Karpas-422 (cell line): Measurements from ENCODE around the gene SAG. TPM values are rescaled to one million over a fixed set of nuclear protein-coding genes. Genes with fewer than 3 reads are reported as not detected.
A peak's percentile ranks its signal among the peaks of the same experiment; 100 is the strongest.

ENCODE experiments used
- DNase-seq: peaks from one replicate; pipeline ENCODE4 v3.0.0-alpha.2; 2015
- H2AFZ ChIP-seq: fragments of 200-600 bp; sonication (generic); 2 replicates; pipeline ENCODE4 v1.6.1; 2014; ENCODE audit warnings: antibody characterized with exemption, low read length, mixed read lengths
- H3K27ac ChIP-seq: fragments of 200-600 bp; sonication (generic); 2 replicates; pipeline ENCODE4 v1.5.1; 2014; ENCODE audit warnings: mild to moderate bottlenecking, low read length, moderate library complexity
- H3K27me3 ChIP-seq: fragments of 200-600 bp; sonication (generic); 2 replicates; pipeline ENCODE4 v1.6.1; 2014; ENCODE audit warnings: low read length, mixed read lengths
- H3K36me3 ChIP-seq: fragments of 200-600 bp; sonication (generic); 2 replicates; pipeline ENCODE4 v1.6.1; 2014; ENCODE audit warnings: low read length, mixed read lengths; ENCODE audit not compliant: insufficient read depth
- H3K4me1 ChIP-seq: fragments of 200-600 bp; sonication (generic); 2 replicates; pipeline ENCODE4 v1.6.1; 2014; ENCODE audit warnings: mild to moderate bottlenecking, low read length, mixed read lengths
- H3K4me2 ChIP-seq: fragments of 200-600 bp; sonication (generic); 2 replicates; pipeline ENCODE4 v1.6.1; 2014; ENCODE audit warnings: low read length, low read depth, mild to moderate bottlenecking; ENCODE audit not compliant: poor library complexity, severe bottlenecking
- H3K4me3 ChIP-seq: fragments of 200-600 bp; sonication (generic); 2 replicates; pipeline ENCODE4 v1.5.1; 2014; ENCODE audit warnings: mild to moderate bottlenecking, antibody characterized with exemption, low read length, mixed read lengths
- H3K79me2 ChIP-seq: fragments of 200-600 bp; sonication (generic); 2 replicates; pipeline ENCODE4 v1.6.1; 2014; ENCODE audit warnings: mild to moderate bottlenecking, low read length, mixed read lengths
- H3K9ac ChIP-seq: fragments of 200-600 bp; sonication (generic); 2 replicates; pipeline ENCODE4 v1.6.0; 2014; ENCODE audit warnings: low read length
- H3K9me2 ChIP-seq: fragments of 200-600 bp; sonication (generic), shearing (Covaris generic); replicated peaks from 2 replicates; pipeline ENCODE4 v1.6.0; 2014; ENCODE audit warnings: mild to moderate bottlenecking, low read length, moderate library complexity; ENCODE audit not compliant: insufficient read depth
- H3K9me3 ChIP-seq: fragments of 300-700, 200-600 bp; sonication (generic); 2 replicates; pipeline ENCODE4 v1.6.1; 2014; ENCODE audit warnings: low read length, mixed read lengths
- H4K20me1 ChIP-seq: fragments of 200-600 bp; sonication (generic); 2 replicates; pipeline ENCODE4 v1.6.1; 2014; ENCODE audit warnings: mild to moderate bottlenecking, antibody characterized with exemption, low read length, low read depth; ENCODE audit not compliant: insufficient read depth
- small RNA-seq: library from RNA; depleted of rRNA; stranded (forward); fragments of <200 nt; gene quantifications from one replicate; pipeline ENCODE3, GENCODE V24; 2014
- total RNA-seq: library from RNA; depleted of rRNA; stranded (reverse); fragments of >200 nt; shearing (Covaris generic); gene quantifications from 2 replicates; pipeline ENCODE4 v1.2.3, GENCODE V29; 2014; ENCODE audit warnings: low replicate concordance; rRNA removed

SAG gene
- total RNA-seq, 1 experiment from 2014 or later: not detected

DNA sequence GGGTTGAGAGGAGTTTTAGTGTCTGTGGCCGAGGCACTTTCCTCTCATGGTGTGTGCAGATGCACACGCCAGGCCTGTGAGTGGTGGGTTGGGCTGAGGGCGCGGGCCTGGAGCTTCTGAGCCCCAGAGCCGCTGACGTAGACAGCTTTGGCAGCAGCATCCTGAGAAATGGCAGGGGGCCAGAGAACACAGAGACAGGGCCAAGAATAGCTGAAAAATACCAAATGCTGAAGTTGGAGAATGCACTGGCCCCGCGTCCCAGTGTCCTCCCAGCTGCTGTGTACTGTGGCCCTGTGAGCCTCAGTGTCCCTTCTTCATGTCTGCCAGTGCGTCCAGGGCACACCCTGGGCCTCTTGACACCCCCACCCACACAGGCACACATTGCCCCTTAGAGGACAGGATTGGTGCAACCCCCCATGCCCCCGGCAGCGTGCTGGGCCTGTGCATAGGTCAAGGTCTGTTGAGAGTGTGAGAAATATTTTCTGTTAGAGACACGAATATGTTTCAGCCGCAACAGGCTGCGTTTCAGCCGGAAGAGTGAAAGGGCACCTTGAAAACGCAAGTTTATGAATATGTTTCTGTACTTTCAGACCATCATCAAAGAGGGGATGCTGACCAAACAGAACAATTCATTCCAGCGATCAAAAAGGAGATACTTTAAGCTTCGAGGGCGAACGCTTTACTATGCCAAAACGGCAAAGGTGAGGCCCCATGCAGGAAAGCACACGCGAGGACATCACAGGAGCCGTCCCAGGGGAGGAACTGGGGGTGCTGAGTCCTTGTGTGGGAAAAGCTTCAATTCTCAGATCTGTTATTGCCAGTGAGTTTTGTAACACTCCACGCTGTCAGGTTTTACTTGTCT, 80.3 kb downstream of the SAG start:
- Histone ChIP-seq H3K9me2 (no peaks in the 10 kb centered on the region), H2AFZ (no peak overlapping the region), H3K9me3 (no peaks in the 10 kb centered on the region), H3K4me2 (no peak overlapping the region), H3K27me3 (no peaks in the 10 kb centered on the region), H3K36me3 (no peaks in the 10 kb centered on the region), H3K4me3 (no peak overlapping the region), H3K9ac (no peak overlapping the region), H4K20me1 (peaks cover 13% of the 10 kb centered on the region; the same call in 1 of the 2 replicates), H3K79me2 (no peaks in the 10 kb centered on the region), H3K27ac (no peak overlapping the region), H3K4me1 (peaks cover 6% of the 10 kb centered on the region; the same call in 1 of the 2 replicates)
- no peak for DNase-seq

DNA sequence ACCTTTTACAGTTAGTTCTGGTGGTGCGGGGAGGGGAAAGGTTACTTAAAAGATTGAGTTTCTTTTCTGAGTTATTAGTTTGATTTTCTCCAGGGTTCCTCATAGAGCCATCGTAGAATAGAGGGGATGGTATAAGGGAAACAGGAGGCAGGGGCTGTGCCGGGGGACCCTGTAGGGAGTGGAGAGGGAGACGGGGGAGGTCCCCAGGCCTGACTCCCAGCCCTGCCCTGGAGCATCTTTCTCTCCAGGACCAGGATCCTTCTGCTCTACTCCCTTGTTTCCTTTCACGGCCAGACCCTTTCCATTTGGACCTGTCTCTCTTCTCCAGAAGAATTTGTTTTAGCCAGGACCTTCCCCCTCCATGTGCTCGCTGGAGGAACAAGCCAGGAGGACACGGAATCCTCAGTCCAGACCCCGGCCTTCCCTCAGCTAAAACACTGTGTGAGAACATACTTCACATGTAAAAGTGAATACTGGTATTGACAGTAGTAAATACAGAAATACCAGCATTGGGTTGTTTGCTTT, 82.0 kb downstream of the SAG start:
- no peaks in the 10 kb centered on the region for H3K27me3 ChIP-seq
- 0 out of 2 replicates have a peak, but pooled peaks cover 8% of the 10 kb centered on the region for H4K20me1 ChIP-seq
- H3K36me3 ChIP-seq: no peaks in the 10 kb centered on the region
- H3K4me2 ChIP-seq: no peak overlapping the region
- H3K79me2 ChIP-seq: no peaks in the 10 kb centered on the region
- H3K9me3 ChIP-seq: no peaks in the 10 kb centered on the region
- no peak for DNase-seq
- no peak overlapping the region for H3K27ac ChIP-seq
- no peaks in the 10 kb centered on the region for H3K9me2 ChIP-seq
- peaks cover 6% of the 10 kb centered on the region; the same call in 1 of the 2 replicates for H3K4me1 ChIP-seq
- H3K9ac ChIP-seq: no peak overlapping the region
- H2AFZ ChIP-seq: no peak overlapping the region
- H3K4me3 ChIP-seq: no peak overlapping the region

DNA sequence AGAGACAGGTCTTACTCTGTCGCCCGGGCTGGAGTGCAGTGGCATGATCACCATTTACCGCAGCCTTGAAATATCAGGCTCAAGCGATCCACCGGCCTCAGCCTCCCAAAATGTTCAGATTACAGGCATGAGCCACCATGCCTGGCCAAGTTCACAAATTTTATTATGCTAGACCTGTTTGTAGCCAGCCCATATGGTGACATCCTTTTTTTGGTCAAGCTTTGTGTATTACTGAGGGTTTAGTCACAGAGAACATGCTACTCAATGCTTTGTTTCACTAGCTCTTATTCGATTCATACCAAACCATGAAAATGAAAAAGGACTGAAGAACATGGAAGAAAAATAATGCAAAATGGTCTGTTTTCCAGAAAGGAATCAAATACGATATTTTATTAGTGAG, 88.1 kb downstream of the SAG start:
- H3K27me3 ChIP-seq: no peaks in the 10 kb centered on the region
- no peaks in the 10 kb centered on the region for H3K9me3 ChIP-seq
- no peaks in the 10 kb centered on the region for H3K36me3 ChIP-seq
- H2AFZ ChIP-seq: no peak overlapping the region
- no peaks in the 10 kb centered on the region for H3K9me2 ChIP-seq
- no peaks in the 10 kb centered on the region for H4K20me1 ChIP-seq
- no peaks in the 10 kb centered on the region for H3K4me1 ChIP-seq
- no peak overlapping the region for H3K4me2 ChIP-seq
- DNase-seq: no peak
- H3K9ac ChIP-seq: no peak overlapping the region
- no peak overlapping the region for H3K27ac ChIP-seq
- no peaks in the 10 kb centered on the region for H3K79me2 ChIP-seq
- H3K4me3 ChIP-seq: no peak overlapping the region

Small RNA genes within 50 kb of the gene (small RNA-seq; reads per million reads assigned to genes)
- gene RF00019 (not detected), gene SCARNA5 (58.8 reads per million, percentile 99 among the genes with 10 or more reads in this experiment), gene SCARNA6 (67.0 reads per million, percentile 99 among the genes with 10 or more reads in this experiment)

Other genes starting within 250 kb of the SAG start
- 145 and 155 TPM in 2 replicates for gene INPP5D, start 247.5 kb upstream of the SAG start, total RNA-seq
- gene ATG16L1, start 56.1 kb upstream of the SAG start, total RNA-seq: 18.2 and 20.2 TPM in 2 replicates
- 10.2 and 11.5 TPM in 2 replicates for gene DGKD, start 46.7 kb downstream of the SAG start, total RNA-seq